GM10248 (cell line): Measurements from ENCODE around the gene RPL22.

ENCODE experiments used
- CTCF ChIA-PET: fragments of 300-600 bp; sonication (Branson Sonifier 250); formaldehyde crosslinking; extraction: SDS; loops from one replicate; lab custom pipeline; 2021; ENCODE audit warnings: antibody characterized with exemption; lab: Yijun Ruan, JAX
- POLR2A ChIA-PET: fragments of 350-650 bp; sonication (Branson Sonifier 250); formaldehyde crosslinking; extraction: SDS; loops from one replicate; lab custom pipeline; 2020; ENCODE audit warnings: antibody characterized with exemption; lab: Yijun Ruan, JAX
- DNase-seq: peaks from one replicate; pipeline ENCODE4 v3.0.0; 2012; ENCODE audit errors: extremely low spot score
- CTCF ChIP-seq: IDR thresholded peaks from 2 replicates; pipeline ENCODE4 v1.5.1; 2012; ENCODE audit warnings: mild to moderate bottlenecking, low read depth; ENCODE audit errors: extremely low read depth, missing control alignments, control extremely low read depth

Gene RPL22

GRCh38 chr1:6241107-6241886 is 41.9 kb upstream of the RPL22 start:
- no peak for DNase-seq
- POLR2A ChIA-PET: no interaction called here
- TF ChIP-seq CTCF: no peak
- CTCF ChIA-PET: interaction anchor here (0.9 to 1.6 kb wide), 6 partner anchors 35 to 189 kb away, joined by 3 to 6 read pairs (median 5); partner anchors contain the start of gene RNF207

GRCh38 chr1:6239950-6240768 is 40.8 kb upstream of the RPL22 start:
- ChIA-PET POLR2A (no interaction called here), CTCF (interaction anchor here (0.8 to 1.5 kb wide), 5 partner anchors 10 to 183 kb away, joined by 3 to 4 read pairs (median 4); no protein-coding TSS in a partner anchor)
- no peak for DNase-seq
- no peak for TF ChIP-seq CTCF

DNA sequence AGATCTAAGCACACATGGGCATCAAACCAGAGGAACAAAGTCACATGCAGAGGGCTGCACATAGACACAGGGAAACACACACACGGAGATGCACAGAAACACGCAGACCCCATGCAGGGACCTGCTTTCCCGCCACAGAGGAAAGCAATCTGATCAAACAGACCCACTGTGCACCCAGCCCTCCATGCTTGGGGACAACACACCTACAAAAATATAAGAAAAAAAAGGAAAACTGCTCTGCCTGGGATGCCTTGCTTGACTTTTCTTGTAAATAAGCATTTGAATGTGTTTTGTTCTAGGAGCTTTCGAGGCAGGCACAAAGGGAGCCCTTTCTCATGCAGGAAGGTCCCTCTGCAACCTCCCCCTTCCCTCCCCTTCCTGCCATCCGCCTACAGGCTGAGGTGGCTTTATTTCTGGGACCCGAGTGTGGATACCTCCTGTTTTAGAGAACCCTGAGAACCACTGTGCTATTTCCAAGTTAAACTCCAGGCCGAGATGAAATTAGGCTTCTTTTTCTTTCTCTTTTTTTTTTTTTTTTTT is 39.9 kb upstream of the RPL22 start:
- ChIA-PET POLR2A (no interaction called here), CTCF (interaction anchor here (1.1 to 2.7 kb wide), 11 partner anchors 8 to 199 kb away, joined by 3 to 20 read pairs (median 4); partner anchors contain the start of gene RNF207)
- DNase-seq: no peak
- TF ChIP-seq CTCF: no peak

GRCh38 chr1:6237093-6237492 is 37.7 kb upstream of the RPL22 start:
- no peak for DNase-seq
- CTCF ChIA-PET: interaction anchor here (2.2 to 3.2 kb wide), 3 partner anchors 9 to 107 kb away, joined by 10 to 34 read pairs (median 20); partner anchors contain the start of gene RNF207
- POLR2A ChIA-PET: no interaction called here
- no peak for TF ChIP-seq CTCF

- POLR2A ChIA-PET: interaction anchor here (0.6 kb wide), 2 partner anchors 174 to 479 kb away, joined by 4 to 5 read pairs; no protein-coding TSS in a partner anchor
- CTCF ChIA-PET: interaction anchor here (2.0 to 3.2 kb wide), 3 partner anchors 11 to 31 kb away, joined by 8 to 34 read pairs (median 10); partner anchors contain the start of gene RNF207
- no peak for DNase-seq
- TF ChIP-seq CTCF: no peak
These were observed 35.9 kb upstream of the RPL22 start for GRCh38 chr1:6235296-6235677.
